Dermis microvascular lymphatic vessel endothelial cell (primary cell): ENCODE data around the gene NPPC. TPM values are rescaled to one million over a fixed set of nuclear protein-coding genes. Genes with fewer than 3 reads are reported as not detected.

Source experiments
- DNase-seq, 2 donors: peaks; one replicate each; pipeline versions ENCODE4 v3.0.0 to v3.0.0-alpha.2; 2010; ENCODE audit warnings: low read depth in 2 of 2
- total RNA-seq: library from RNA; depleted of rRNA; stranded (reverse); fragments of >200 nt; gene quantifications from 2 replicates; pipeline ENCODE4 v1.2.1, GENCODE V29; 2014

Gene NPPC
- total RNA-seq, 1 donor from 2014 or later: not detected

- DNase-seq: peak; percentile 27 to 43
Measured at GRCh38 chr2:231890896-231891513, 35.2 kb downstream of the NPPC start.

GRCh38 chr2:231887756-231888155, 38.4 kb downstream of the NPPC start:
- no peak for DNase-seq

- DNase-seq: no peak
Measured at GRCh38 chr2:231886071-231886681, 40.0 kb downstream of the NPPC start.

GRCh38 chr2:231884438-231885140, 41.6 kb downstream of the NPPC start:
- no peak for DNase-seq

- DNase-seq: no peak
Measured at GRCh38 chr2:231883468-231883881, 42.7 kb downstream of the NPPC start.

- no peak for DNase-seq
Measured at GRCh38 chr2:231882646-231883045, 43.5 kb downstream of the NPPC start.

GRCh38 chr2:231880371-231880770, 45.8 kb downstream of the NPPC start:
- DNase-seq: peak in 1 of 2 donors; percentile 19

GRCh38 chr2:231879216-231879615, 47.0 kb downstream of the NPPC start:
- no peak for DNase-seq

- peak in 1 of 2 donors; percentile 26 for DNase-seq
Measured at GRCh38 chr2:231877533-231878456, 48.4 kb downstream of the NPPC start.

- no peak for DNase-seq
Measured at GRCh38 chr2:231874944-231875343, 51.3 kb downstream of the NPPC start.

Other genes starting within 250 kb of the NPPC start
- gene PTMA, start 217.9 kb downstream of the NPPC start, total RNA-seq: 712 and 977 TPM in 2 replicates
- gene PDE6D, start 145.1 kb downstream of the NPPC start, total RNA-seq: 14.9 and 20.6 TPM in 2 replicates
- 11.2 and 15.8 TPM in 2 replicates for gene COPS7B, start 140.0 kb downstream of the NPPC start, total RNA-seq
- gene DIS3L2, start 35.3 kb upstream of the NPPC start, total RNA-seq: 13.4 and 14.9 TPM in 2 replicates